Sigmoid colon (tissue), 4 donors: Measurements from ENCODE around the gene SRGAP1.

Experiments used
- CTCF ChIP-seq, 4 experiments: fragments of 450-650 bp in 3 of 4; fragments of 200-600 bp in 1 of 4; IDR thresholded peaks; one replicate each; pipeline ENCODE4 v1.5.1; 2016 to 2019; ENCODE audit warnings: antibody characterized with exemption in 4 of 4, mild to moderate bottlenecking in 3 of 4, moderate library complexity in 2 of 4
- EP300 ChIP-seq, 4 donors: sonication (generic); formaldehyde crosslinking; IDR thresholded peaks; one replicate each; pipeline ENCODE4 v1.6.1; 2017; ENCODE audit warnings: antibody characterized with exemption in 4 of 4
- POLR2AphosphoS5 ChIP-seq, 4 donors: sonication (generic); formaldehyde crosslinking; IDR thresholded peaks; one replicate each; pipeline ENCODE4 v1.6.1; 2017; ENCODE audit warnings: antibody characterized with exemption in 4 of 4

GRCh38 chr12:64180951-64181350, 336.5 kb downstream of the SRGAP1 start:
- TF ChIP-seq EP300 (IDR thresholded peaks at IDR 0.05) (no peak), CTCF (IDR thresholded peaks at IDR 0.05) (no peak), POLR2AphosphoS5 (IDR thresholded peaks at IDR 0.05) (peak in 1 of 4 donors; percentile 8)
